HG03565 (cell line): ENCODE data around the gene LAMTOR1.

ENCODE experiments used
- ATAC-seq: cut with Tn5 transposase; IDR thresholded peaks from one replicate; pipeline ENCODE4 v1.9.1; 2021; ENCODE audit warnings: mild to moderate bottlenecking, moderate library complexity; ENCODE audit not compliant: unreplicated experiment

Gene LAMTOR1

GRCh38 chr11:72120930-72121329, 17.8 kb upstream of the LAMTOR1 start:
- ATAC-seq = no peak

GRCh38 chr11:72119198-72119597, 16.1 kb upstream of the LAMTOR1 start:
- ATAC-seq = no peak

GRCh38 chr11:72116019-72116755, 13.1 kb upstream of the LAMTOR1 start:
- no peak for ATAC-seq

- no peak for ATAC-seq
These were observed 11.5 kb upstream of the LAMTOR1 start for GRCh38 chr11:72114570-72114969.

- no peak for ATAC-seq
These were observed 10.1 kb upstream of the LAMTOR1 start for GRCh38 chr11:72112978-72113808.

- ATAC-seq = peak; percentile 79
These were observed 9.3 kb upstream of the LAMTOR1 start, which contains the start of gene ANAPC15 for GRCh38 chr11:72112143-72112977. ANAPC15 (minus strand) TSS chr11:72112695; CDS start chr11:72111276, 1,419 bp downstream.

- ATAC-seq = no peak
These were observed 8.4 kb upstream of the LAMTOR1 start for GRCh38 chr11:72111300-72112142.

GRCh38 chr11:72105888-72106287, 2.8 kb upstream of the LAMTOR1 start, which contains the start of gene TOMT:
TOMT (plus strand) TSS chr11:72105924; CDS start chr11:72105952, 28 bp downstream.
- no peak for ATAC-seq

- no peak for ATAC-seq
These were observed 664 bp upstream of the LAMTOR1 start for GRCh38 chr11:72103754-72104167.

- ATAC-seq = peak; percentile 2
These were observed 509 bp downstream of the LAMTOR1 start for GRCh38 chr11:72102631-72102945.

GRCh38 chr11:72102162-72102561, 935 bp downstream of the LAMTOR1 start:
- no peak for ATAC-seq

- no peak for ATAC-seq
These were observed 2.6 kb downstream of the LAMTOR1 start for GRCh38 chr11:72100462-72100861.

GRCh38 chr11:72100009-72100408, 3.1 kb downstream of the LAMTOR1 start:
- ATAC-seq = no peak

- no peak for ATAC-seq
These were observed 4.4 kb downstream of the LAMTOR1 start for GRCh38 chr11:72098741-72099140.

GRCh38 chr11:72091292-72091691, 11.8 kb downstream of the LAMTOR1 start:
- peak; percentile 46 for ATAC-seq

GRCh38 chr11:72088076-72088808, 14.9 kb downstream of the LAMTOR1 start:
- no peak for ATAC-seq

GRCh38 chr11:72085621-72086351, 17.3 kb downstream of the LAMTOR1 start:
- no peak for ATAC-seq

GRCh38 chr11:72084965-72085364, 18.1 kb downstream of the LAMTOR1 start:
- ATAC-seq = no peak

GRCh38 chr11:72084076-72084475, 19.0 kb downstream of the LAMTOR1 start:
- ATAC-seq = no peak
